ENCODE results near the gene FSTL5. TPM values are rescaled to one million over a fixed set of nuclear protein-coding genes. Genes with fewer than 3 reads are reported as not detected.
A peak's percentile ranks its signal among the peaks of the same experiment; 100 is the strongest.

FSTL5 gene
- total and polyA plus RNA-seq, 2 of the 8 experiments (the other 6 are each of a cell fraction or from before 2014, with no cell fraction given) = 0.09 to 0.32 TPM

DNA sequence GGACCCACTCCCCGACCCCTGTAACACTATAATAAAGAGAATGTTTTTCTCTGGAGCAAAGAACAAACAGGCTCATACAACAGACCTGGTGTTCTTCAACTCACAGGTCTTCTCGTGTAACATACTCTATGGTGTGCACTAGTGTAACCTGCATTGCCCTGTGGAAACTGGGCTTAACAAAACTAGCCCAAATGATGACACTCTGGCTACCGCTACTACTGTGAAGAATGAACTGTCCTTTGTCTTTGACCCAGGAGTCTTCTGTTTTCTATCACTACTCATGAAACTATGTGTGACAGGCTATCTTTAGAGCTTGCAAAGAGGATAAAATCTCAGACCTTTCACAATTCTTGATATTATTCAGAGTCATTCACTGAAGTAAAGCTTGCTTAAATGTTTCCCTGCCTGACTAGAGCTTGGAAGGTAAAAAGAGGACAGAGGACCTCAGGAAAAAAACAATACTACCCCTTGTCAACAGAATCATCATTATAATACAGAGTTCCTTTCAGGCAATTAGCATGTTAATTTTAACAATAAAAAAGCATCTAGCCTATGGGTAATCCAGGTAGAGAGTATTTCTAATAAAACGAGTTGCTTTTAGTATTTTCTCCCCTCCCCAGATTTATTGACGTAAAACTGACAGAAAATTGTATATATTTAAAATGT lies 59.2 kb downstream of the FSTL5 start:
- H4K8ac ChIP-seq (ENCODE audit: extremely low read depth, insufficient read depth, low read length) = no peak overlapping the region
- H2AK5ac ChIP-seq (ENCODE audit: low read depth, low read length) = 0 out of 2 replicates have a peak overlapping the region, but pooled peaks have one; percentile 69
- no peaks in the 10 kb centered on the region for H4K20me1 ChIP-seq (replicated peaks in 1 of 2; ENCODE audit: control insufficient read depth in 1 of 2, insufficient read depth in 2 of 2, low read length in 2 of 2)
- H3K79me1 ChIP-seq (ENCODE audit: low read depth, low read length) = no peaks in the 10 kb centered on the region
- no peak overlapping the region for H3K14ac ChIP-seq (ENCODE audit: insufficient read length)
- H2BK12ac ChIP-seq (ENCODE audit: low read depth, low read length) = peak overlapping the region; percentile 91
- peak overlapping the region; percentile 76 for H3K18ac ChIP-seq (ENCODE audit: extremely low read depth, low read length)
- H3K4me2 ChIP-seq (ENCODE audit: insufficient read depth in 1 of 2, low read depth in 2 of 2, low read length in 2 of 2) = peak overlapping the region; percentile 29 to 50; a peak in 3 of 4 replicates
- DNase-seq (ENCODE audit: low read depth in 1 of 2, low spot score in 2 of 2) (no peak), FAIRE-seq (no peak)
- H3K23me2 ChIP-seq (ENCODE audit: low read depth, low read length) = no peaks in the 10 kb centered on the region
- H3K27ac ChIP-seq (ENCODE audit: low read depth, low read length) = 0 out of 2 replicates have a peak overlapping the region, but pooled peaks have one; percentile 1
- H2BK20ac ChIP-seq (ENCODE audit: low read length) = peak overlapping the region; percentile 77; the same call in 1 of the 2 replicates
- H3K56ac ChIP-seq (replicated peaks; ENCODE audit: insufficient read length, low read depth, low read length) = peak overlapping the region; percentile 77
- H4K5ac ChIP-seq (ENCODE audit: insufficient read length, low read depth, low read length) = peak overlapping the region; percentile 62
- H3K27me3 ChIP-seq (replicated peaks in 1 of 4; ENCODE audit: control insufficient read depth in 3 of 4, extremely low read depth in 1 of 4, insufficient read depth in 3 of 4, low read length in 3 of 4) = no peaks in the 10 kb centered on the region
- H3K4me1 ChIP-seq (replicated peaks in 1 of 4; ENCODE audit: control insufficient read depth in 3 of 4, insufficient read depth in 4 of 4, low read length in 3 of 4) = peaks cover 0 to 31% (median 6%) of the 10 kb centered on the region in 4 experiments; a peak in 3 of 7 replicates
- peak overlapping the region; percentile 89 for H2BK120ac ChIP-seq (replicated peaks; ENCODE audit: low read depth, low read length)
- CTCF ChIA-PET (ENCODE audit: partially characterized antibody) = interaction anchor here (1.2 to 1.3 kb wide), 2 partner anchors 11 to 53 kb away, joined by 3 to 6 read pairs; no protein-coding TSS in a partner anchor
- peak overlapping the region; percentile 95; the same call in 1 of the 2 replicates for H2BK5ac ChIP-seq (ENCODE audit: low read depth, low read length)
- WGBS, 2 experiments (ENCODE audit: extremely low coverage in 1 of 2, insufficient coverage in 1 of 2, insufficient read length in 1 of 2, insufficient replicate concordance in 2 of 2, low coverage in 1 of 2, low lambda C conversion rate in 2 of 2, missing lambda C conversion rate in 1 of 2) = 51% methylated on average over 5 of the region's 5 CpGs; no CpG with 5 or more reads in 1 of the 2 experiments
- POLR2A ChIA-PET (ENCODE audit: partially characterized antibody) = interaction anchor here (1.4 kb wide), 1 partner anchor 12 kb away, joined by 4 read pairs; no protein-coding TSS in a partner anchor
- peak overlapping the region; percentile 77; the same call in 1 of the 2 replicates for H2BK15ac ChIP-seq (ENCODE audit: low read length)
- H3K9ac ChIP-seq (replicated peaks in 1 of 4; ENCODE audit: extremely low read depth in 1 of 4, low read depth in 3 of 4, low read length in 3 of 4) = no peak overlapping the region
- peak overlapping the region in 1 of 4 experiments; percentile 42; a peak in 2 of 8 replicates for H3K4me3 ChIP-seq (ENCODE audit: extremely low read depth in 1 of 4, insufficient read depth in 2 of 4, low read depth in 3 of 4, low read length in 4 of 4)
- peak overlapping the region; percentile 74 for H3K4ac ChIP-seq (replicated peaks; ENCODE audit: insufficient read length, low read depth, low read length)
- H2AFZ ChIP-seq (ENCODE audit: low read length) = no peak overlapping the region
- no peaks in the 10 kb centered on the region for H3K79me2 ChIP-seq (ENCODE audit: control insufficient read depth in 1 of 2, insufficient read depth in 2 of 2, low read length in 2 of 2)
- no peaks in the 10 kb centered on the region for H3K36me3 ChIP-seq (ENCODE audit: control insufficient read depth in 2 of 4, insufficient read depth in 4 of 4, low read length in 3 of 4)
- peak overlapping the region; percentile 63 for H4K91ac ChIP-seq (replicated peaks; ENCODE audit: insufficient read length, low read length)
- H3K23ac ChIP-seq (ENCODE audit: insufficient read length) = no peak overlapping the region
- no peaks in the 10 kb centered on the region for H3K9me3 ChIP-seq (ENCODE audit: insufficient read depth in 2 of 2, low read depth in 1 of 2, low read length in 1 of 2)
- TF ChIP-seq BCL11A (IDR thresholded peaks at IDR 0.05; ENCODE audit: low read depth in 2 of 2, low read length in 2 of 2) (no peak), TAF7 (optimal IDR thresholded peaks at IDR 0.05; ENCODE audit: borderline replicate concordance, low read depth, low read length) (no peak), SP1 (IDR thresholded peaks at IDR 0.05; ENCODE audit: low read depth, low read length) (no peak), ASH2L (IDR thresholded peaks at IDR 0.05; ENCODE audit: low read length) (no peak), RNF2 (IDR thresholded peaks at IDR 0.05; ENCODE audit: borderline replicate concordance, low read depth, low read length, missing control alignments, poor library complexity, severe bottlenecking) (no peak), E2F6 (IDR thresholded peaks at IDR 0.05) (no peak), BRCA1 (IDR thresholded peaks at IDR 0.05; ENCODE audit: low read depth, low read length) (no peak), SUZ12 (IDR thresholded peaks at IDR 0.05; ENCODE audit: low read length) (no peak), TEAD4 (IDR thresholded peaks at IDR 0.05; ENCODE audit: low read depth, low read length) (no peak), KDM4A (IDR thresholded peaks at IDR 0.05; ENCODE audit: low read depth, low read length, severe bottlenecking) (no peak)

Measured in H1 (cell line).